SK-N-SH (cell line): Measurements from ENCODE around the gene CFAP68. TPM values are rescaled to one million over a fixed set of nuclear protein-coding genes. Genes with fewer than 3 reads are reported as not detected.

Experiments
- CTCF ChIA-PET: fragments of 300-600, 350-600 bp; formaldehyde crosslinking; extraction: SDS; loops from one replicate; lab custom pipeline; 2021; lab: Yijun Ruan, JAX
- POLR2A ChIA-PET: fragments of 350-600 bp; sonication (Branson Sonifier 250); formaldehyde crosslinking; extraction: SDS; loops from one replicate; lab custom pipeline; 2020; ENCODE audit warnings: antibody characterized with exemption, inconsistent platforms; lab: Yijun Ruan, JAX
- DNase-seq: peaks from one replicate; pipeline ENCODE4 v3.0.0; 2012
- H2AFZ ChIP-seq: fragments of 200-600 bp; sonication (generic); 2 replicates; pipeline ENCODE4 v1.8.1; 2016; ENCODE audit warnings: antibody characterized with exemption, mild to moderate bottlenecking, low read depth
- H3F3A ChIP-seq: fragments of 200-600 bp; sonication (generic); replicated peaks from 2 replicates; pipeline ENCODE3; 2016; ENCODE audit warnings: antibody characterized with exemption, mild to moderate bottlenecking; ENCODE audit not compliant: insufficient read depth
- H3K27ac ChIP-seq, 2 experiments: fragments of 200-500 bp in 1 of 2; fragments of 200-600 bp in 1 of 2; sonication (Bioruptor generic) in 1 of 2; sonication (generic), shearing (Covaris generic) in 1 of 2; 2 replicates each; pipeline versions ENCODE4 v1.5.1 to v1.6.1; 2014 to 2016; ENCODE audit warnings: low read depth in 2 of 2, inconsistent platforms in 1 of 2, low read length in 1 of 2, mild to moderate bottlenecking in 1 of 2, mixed read lengths in 1 of 2
- H3K27me3 ChIP-seq: fragments of 200-600 bp; sonication (generic), shearing (Covaris generic); 2 replicates; pipeline ENCODE4 v1.6.1; 2016; ENCODE audit warnings: mixed run types; ENCODE audit not compliant: insufficient read depth
- H3K36me3 ChIP-seq, 2 experiments: fragments of 200-500 bp in 1 of 2; fragments of 200-600 bp in 1 of 2; sonication (Bioruptor generic) in 1 of 2; sonication (generic) in 1 of 2; replicated peaks in 1 of 2; 2 replicates each; pipeline versions ENCODE3 to v1.5.1; 2014 to 2016; ENCODE audit warnings: low read length in 1 of 2, mild to moderate bottlenecking in 1 of 2; ENCODE audit not compliant: insufficient read depth in 2 of 2, control insufficient read depth in 1 of 2
- H3K4me1 ChIP-seq, 2 experiments: fragments of 200-500 bp in 1 of 2; fragments of 200-600 bp in 1 of 2; sonication (Bioruptor generic) in 1 of 2; sonication (generic), shearing (Covaris generic) in 1 of 2; 2 replicates each; pipeline versions ENCODE4 v1.5.1 to v1.6.1; 2014 to 2016; ENCODE audit warnings: low read depth in 1 of 2, low read length in 1 of 2, mixed run types in 1 of 2; ENCODE audit not compliant: insufficient read depth in 2 of 2, control insufficient read depth in 1 of 2
- H3K4me2 ChIP-seq: fragments of 200-600 bp; sonication (generic), shearing (Covaris generic); 2 replicates; pipeline ENCODE4 v1.6.1; 2017; ENCODE audit warnings: mixed run types
- H3K4me3 ChIP-seq, 2 experiments: fragments of 200-500 bp in 1 of 2; fragments of 200-600 bp in 1 of 2; sonication (Bioruptor generic) in 1 of 2; sonication (generic), shearing (Covaris generic) in 1 of 2; 2 replicates each; pipeline versions ENCODE4 v1.5.1 to v1.8.1; 2014 to 2016; ENCODE audit warnings: low read depth in 2 of 2, inconsistent platforms in 1 of 2, low read length in 1 of 2, mild to moderate bottlenecking in 1 of 2, mixed read lengths in 1 of 2, moderate library complexity in 1 of 2
- H3K79me2 ChIP-seq: fragments of 200-600 bp; sonication (generic); 2 replicates; pipeline ENCODE4 v1.8.1; 2017; ENCODE audit warnings: mild to moderate bottlenecking; ENCODE audit not compliant: insufficient read depth
- H3K9ac ChIP-seq: fragments of 200-600 bp; sonication (generic); 2 replicates; pipeline ENCODE4 v1.6.1; 2017; ENCODE audit warnings: mixed run types
- H3K9me2 ChIP-seq: fragments of 200-600 bp; sonication (generic); 2 replicates; pipeline ENCODE4 v1.6.1; 2017; ENCODE audit warnings: mixed run types
- H3K9me3 ChIP-seq: fragments of 200-600 bp; sonication (generic); 2 replicates; pipeline ENCODE4 v1.6.1; 2017; ENCODE audit warnings: mixed run types, mild to moderate bottlenecking, moderate library complexity
- H4K20me1 ChIP-seq: fragments of 200-600 bp; sonication (generic); 2 replicates; pipeline ENCODE4 v1.6.1; 2017; ENCODE audit warnings: mild to moderate bottlenecking, mixed run types; ENCODE audit not compliant: insufficient read depth
- CHD2 ChIP-seq: fragments of 150-350 bp; IDR thresholded peaks from 2 replicates; pipeline ENCODE4 v1.6.1; 2018; ENCODE audit warnings: low read length; ENCODE audit not compliant: partially characterized antibody
- ELF1 ChIP-seq: IDR thresholded peaks from 2 replicates; pipeline ENCODE4 v1.4.0; 2012
- EP300 ChIP-seq, 2 experiments: IDR thresholded peaks; 2 replicates each; pipeline versions ENCODE4 v1.4.0 to v1.6.1; 2012; ENCODE audit warnings: borderline replicate concordance in 1 of 2, low read depth in 1 of 2, low read length in 1 of 2
- EZH2phosphoT487 ChIP-seq: fragments of 200-600 bp; sonication (generic); IDR thresholded peaks from 2 replicates; pipeline ENCODE4 v1.6.1; 2017; ENCODE audit warnings: low read depth, mixed run types, mild to moderate bottlenecking, antibody characterized with exemption, moderate library complexity, borderline replicate concordance
- FOSL2 ChIP-seq: IDR thresholded peaks from 2 replicates; pipeline ENCODE4 v1.4.0; 2012; ENCODE audit warnings: low read depth, mild to moderate bottlenecking, moderate library complexity, borderline replicate concordance
- GATA2 ChIP-seq: sonication (generic); formaldehyde crosslinking; IDR thresholded peaks from 2 replicates; pipeline ENCODE4 v1.5.0; 2020; ENCODE audit warnings: mild to moderate bottlenecking, missing genetic modification reagents
- MEF2A ChIP-seq: IDR thresholded peaks from 2 replicates; pipeline ENCODE4 v1.4.0; 2012; ENCODE audit warnings: low read depth, borderline replicate concordance
- NFIC ChIP-seq: IDR thresholded peaks from 2 replicates; pipeline ENCODE4 v1.4.0; 2012; ENCODE audit warnings: borderline replicate concordance
- NRF1 ChIP-seq: IDR thresholded peaks from 2 replicates; pipeline ENCODE4 v1.6.1; 2012; ENCODE audit warnings: low read depth, mild to moderate bottlenecking, low read length
- RCOR1 ChIP-seq: fragments of 150-350 bp; IDR thresholded peaks from 2 replicates; pipeline ENCODE4 v1.6.1; 2017; ENCODE audit warnings: antibody characterized with exemption, low read length
- RFX5 ChIP-seq: IDR thresholded peaks from 2 replicates; pipeline ENCODE4 v1.6.1; 2012; ENCODE audit warnings: mild to moderate bottlenecking, improper control_type of control experiment, low read length
- SMC3 ChIP-seq: IDR thresholded peaks from 2 replicates; pipeline ENCODE4 v1.6.1; 2012; ENCODE audit warnings: low read depth, low read length, improper control_type of control experiment
- TAF1 ChIP-seq: IDR thresholded peaks from 2 replicates; pipeline ENCODE4 v1.6.1; 2012; ENCODE audit warnings: low read depth, mild to moderate bottlenecking, low read length, moderate library complexity, borderline replicate concordance
- TEAD4 ChIP-seq: IDR thresholded peaks from 2 replicates; pipeline ENCODE4 v1.4.0; 2012; ENCODE audit warnings: mild to moderate bottlenecking, borderline replicate concordance; ENCODE audit not compliant: insufficient read depth
- YY1 ChIP-seq: IDR thresholded peaks from 2 replicates; pipeline ENCODE4 v1.4.0; 2012; ENCODE audit warnings: low read depth, mild to moderate bottlenecking
- WGBS: methylation state at CpG from one replicate; pipeline ENCODE4 v1.1.6; 2017; ENCODE audit warnings: low lambda C conversion rate; 5-methylcytosine and 5-hydroxymethylcytosine counted together
- polyA plus RNA-seq, 3 experiments: library from polyadenylated mRNA; depleted of rRNA; stranded (reverse); fragments of >200 nt; gene quantifications; 2 replicates each; pipeline ENCODE4 v1.2.3, GENCODE V29; 2012
- TF ChIP-seq, protein P1 (sequence below): IDR thresholded peaks from 2 replicates; pipeline ENCODE4 v1.4.0; 2012; ENCODE audit warnings: low read depth, borderline replicate concordance
- TF ChIP-seq, protein P2 (sequence below): fragments of 200-600 bp; sonication (generic); IDR thresholded peaks from 2 replicates; pipeline ENCODE4 v1.6.1; 2017; ENCODE audit warnings: antibody characterized with exemption, mild to moderate bottlenecking, moderate library complexity
- TF ChIP-seq, protein P3 (sequence below): IDR thresholded peaks from 2 replicates; pipeline ENCODE4 v1.6.1; 2012; ENCODE audit warnings: mild to moderate bottlenecking, low read depth, low read length, moderate library complexity

Gene CFAP68
- polyA plus RNA-seq, 1 of the 3 experiments (the other 2 are of a cell fraction): 61.2 TPM

DNA sequence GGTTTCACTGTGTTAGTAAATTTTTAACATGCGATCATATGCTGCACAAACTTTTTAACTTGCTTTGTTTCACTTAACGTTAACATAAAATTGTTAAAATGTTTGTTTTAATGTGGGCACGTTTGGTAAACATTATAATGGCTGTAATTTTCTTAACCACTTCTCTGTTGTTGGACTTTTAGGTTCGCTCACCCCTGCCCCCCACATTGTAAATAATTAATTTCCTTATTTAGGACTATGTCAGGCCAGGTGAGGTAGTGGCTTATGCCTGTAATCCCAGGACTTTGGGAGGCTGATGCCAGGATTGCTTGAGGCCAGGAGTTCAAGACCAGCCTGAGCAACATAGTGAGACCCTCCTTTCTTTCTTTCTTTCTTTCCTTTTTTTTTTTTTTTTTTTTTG, 51.1 kb downstream of the CFAP68 start:
- H3K9me2 ChIP-seq: no peaks in the 10 kb centered on the region
- H3K36me3 ChIP-seq: no peaks in the 10 kb centered on the region
- ChIA-PET POLR2A (no interaction called here), CTCF (interaction anchor here (1.2 to 15.8 kb wide), 8 partner anchors 17 to 350 kb away, joined by 3 to 272 read pairs (median 5); partner anchors contain the start of gene CFAP68)
- peaks cover 8% of the 10 kb centered on the region for H3F3A ChIP-seq
- no peak overlapping the region for H2AFZ ChIP-seq
- H3K9me3 ChIP-seq: no peaks in the 10 kb centered on the region
- H3K4me3 ChIP-seq: no peak overlapping the region
- no peak overlapping the region for H3K27ac ChIP-seq
- H3K9ac ChIP-seq: no peak overlapping the region
- H3K27me3 ChIP-seq: no peaks in the 10 kb centered on the region
- H3K79me2 ChIP-seq: no peaks in the 10 kb centered on the region
- WGBS: 73% methylated on average over 4 of the region's 4 CpGs
- peaks cover 12 to 23% of the 10 kb centered on the region in 2 experiments; a peak in 3 of 4 replicates for H3K4me1 ChIP-seq
- no peak for DNase-seq
- no peaks in the 10 kb centered on the region for H4K20me1 ChIP-seq
- TF ChIP-seq CHD2 (no peak), GATA2 (CRISPR knock-in tag) (no peak), EZH2phosphoT487 (no peak), ELF1 (no peak), MEF2A (no peak), NFIC (no peak), EP300 (IDR thresholded peaks at IDR 0.05; ENCODE audit: borderline replicate concordance in 1 of 2, low read depth in 1 of 2, low read length in 1 of 2) (no peak), TEAD4 (no peak), RCOR1 (no peak), NRF1 (no peak), YY1 (no peak), RFX5 (no peak), FOSL2 (no peak), SMC3 (no peak), TAF1 (no peak)
- TF ChIP-seq, protein P1, sequence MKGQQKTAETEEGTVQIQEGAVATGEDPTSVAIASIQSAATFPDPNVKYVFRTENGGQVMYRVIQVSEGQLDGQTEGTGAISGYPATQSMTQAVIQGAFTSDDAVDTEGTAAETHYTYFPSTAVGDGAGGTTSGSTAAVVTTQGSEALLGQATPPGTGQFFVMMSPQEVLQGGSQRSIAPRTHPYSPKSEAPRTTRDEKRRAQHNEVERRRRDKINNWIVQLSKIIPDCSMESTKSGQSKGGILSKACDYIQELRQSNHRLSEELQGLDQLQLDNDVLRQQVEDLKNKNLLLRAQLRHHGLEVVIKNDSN: no peak
- TF ChIP-seq, protein P2, sequence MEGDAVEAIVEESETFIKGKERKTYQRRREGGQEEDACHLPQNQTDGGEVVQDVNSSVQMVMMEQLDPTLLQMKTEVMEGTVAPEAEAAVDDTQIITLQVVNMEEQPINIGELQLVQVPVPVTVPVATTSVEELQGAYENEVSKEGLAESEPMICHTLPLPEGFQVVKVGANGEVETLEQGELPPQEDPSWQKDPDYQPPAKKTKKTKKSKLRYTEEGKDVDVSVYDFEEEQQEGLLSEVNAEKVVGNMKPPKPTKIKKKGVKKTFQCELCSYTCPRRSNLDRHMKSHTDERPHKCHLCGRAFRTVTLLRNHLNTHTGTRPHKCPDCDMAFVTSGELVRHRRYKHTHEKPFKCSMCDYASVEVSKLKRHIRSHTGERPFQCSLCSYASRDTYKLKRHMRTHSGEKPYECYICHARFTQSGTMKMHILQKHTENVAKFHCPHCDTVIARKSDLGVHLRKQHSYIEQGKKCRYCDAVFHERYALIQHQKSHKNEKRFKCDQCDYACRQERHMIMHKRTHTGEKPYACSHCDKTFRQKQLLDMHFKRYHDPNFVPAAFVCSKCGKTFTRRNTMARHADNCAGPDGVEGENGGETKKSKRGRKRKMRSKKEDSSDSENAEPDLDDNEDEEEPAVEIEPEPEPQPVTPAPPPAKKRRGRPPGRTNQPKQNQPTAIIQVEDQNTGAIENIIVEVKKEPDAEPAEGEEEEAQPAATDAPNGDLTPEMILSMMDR: no peak
- TF ChIP-seq, protein P3, sequence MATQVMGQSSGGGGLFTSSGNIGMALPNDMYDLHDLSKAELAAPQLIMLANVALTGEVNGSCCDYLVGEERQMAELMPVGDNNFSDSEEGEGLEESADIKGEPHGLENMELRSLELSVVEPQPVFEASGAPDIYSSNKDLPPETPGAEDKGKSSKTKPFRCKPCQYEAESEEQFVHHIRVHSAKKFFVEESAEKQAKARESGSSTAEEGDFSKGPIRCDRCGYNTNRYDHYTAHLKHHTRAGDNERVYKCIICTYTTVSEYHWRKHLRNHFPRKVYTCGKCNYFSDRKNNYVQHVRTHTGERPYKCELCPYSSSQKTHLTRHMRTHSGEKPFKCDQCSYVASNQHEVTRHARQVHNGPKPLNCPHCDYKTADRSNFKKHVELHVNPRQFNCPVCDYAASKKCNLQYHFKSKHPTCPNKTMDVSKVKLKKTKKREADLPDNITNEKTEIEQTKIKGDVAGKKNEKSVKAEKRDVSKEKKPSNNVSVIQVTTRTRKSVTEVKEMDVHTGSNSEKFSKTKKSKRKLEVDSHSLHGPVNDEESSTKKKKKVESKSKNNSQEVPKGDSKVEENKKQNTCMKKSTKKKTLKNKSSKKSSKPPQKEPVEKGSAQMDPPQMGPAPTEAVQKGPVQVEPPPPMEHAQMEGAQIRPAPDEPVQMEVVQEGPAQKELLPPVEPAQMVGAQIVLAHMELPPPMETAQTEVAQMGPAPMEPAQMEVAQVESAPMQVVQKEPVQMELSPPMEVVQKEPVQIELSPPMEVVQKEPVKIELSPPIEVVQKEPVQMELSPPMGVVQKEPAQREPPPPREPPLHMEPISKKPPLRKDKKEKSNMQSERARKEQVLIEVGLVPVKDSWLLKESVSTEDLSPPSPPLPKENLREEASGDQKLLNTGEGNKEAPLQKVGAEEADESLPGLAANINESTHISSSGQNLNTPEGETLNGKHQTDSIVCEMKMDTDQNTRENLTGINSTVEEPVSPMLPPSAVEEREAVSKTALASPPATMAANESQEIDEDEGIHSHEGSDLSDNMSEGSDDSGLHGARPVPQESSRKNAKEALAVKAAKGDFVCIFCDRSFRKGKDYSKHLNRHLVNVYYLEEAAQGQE: no peak
- no peak overlapping the region for H3K4me2 ChIP-seq
